ENCODE data around the gene LCE1E.

LCE1E gene

GRCh38 chr1:152741656-152742055 is 44.4 kb upstream of the LCE1E start:
- Histone ChIP-seq H3F3A (ENCODE audit: low read depth) (no peaks in the 10 kb centered on the region), H3K4me3 (ENCODE audit: low read length, poor library complexity, severe bottlenecking) (no peak overlapping the region), H3K9me3 (ENCODE audit: insufficient read depth, low read depth, low read length) (no peaks in the 10 kb centered on the region), H3K27me3 (ENCODE audit: insufficient read depth, low read length, poor library complexity, severe bottlenecking) (no peaks in the 10 kb centered on the region), H3K79me2 (ENCODE audit: insufficient read depth, low read length) (no peaks in the 10 kb centered on the region), H3K4me2 (ENCODE audit: low read depth, low read length, poor library complexity, severe bottlenecking) (no peak overlapping the region), H3K9ac (ENCODE audit: low read depth, low read length, poor library complexity, severe bottlenecking) (no peak overlapping the region), H3K9me2 (replicated peaks; ENCODE audit: low read depth, low read length) (no peaks in the 10 kb centered on the region), H2AFZ (ENCODE audit: low read length) (no peak overlapping the region), H3K4me1 (ENCODE audit: insufficient read depth, low read length, poor library complexity, severe bottlenecking) (no peaks in the 10 kb centered on the region), H3K36me3 (ENCODE audit: insufficient read depth, low read length) (no peaks in the 10 kb centered on the region), H4K20me1 (ENCODE audit: insufficient read depth, low read length, poor library complexity, severe bottlenecking) (no peaks in the 10 kb centered on the region)
- no peak for TF ChIP-seq CTCF (conservative IDR thresholded peaks at IDR 0.05; ENCODE audit: low read length)
- no peak for TF ChIP-seq EZH2phosphoT487 (IDR thresholded peaks at IDR 0.05; ENCODE audit: borderline replicate concordance)

GRCh38 chr1:152743371-152744145 is 42.5 kb upstream of the LCE1E start:
- H3K9me3 ChIP-seq (ENCODE audit: insufficient read depth, low read depth, low read length): no peaks in the 10 kb centered on the region
- no peak overlapping the region for H3K4me3 ChIP-seq (ENCODE audit: low read length, poor library complexity, severe bottlenecking)
- no peaks in the 10 kb centered on the region for H3K9me2 ChIP-seq (replicated peaks; ENCODE audit: low read depth, low read length)
- TF ChIP-seq EZH2phosphoT487 (IDR thresholded peaks at IDR 0.05; ENCODE audit: borderline replicate concordance) (no peak), CTCF (conservative IDR thresholded peaks at IDR 0.05; ENCODE audit: low read length) (no peak)
- H3F3A ChIP-seq (ENCODE audit: low read depth): no peaks in the 10 kb centered on the region
- no peak overlapping the region for H3K9ac ChIP-seq (ENCODE audit: low read depth, low read length, poor library complexity, severe bottlenecking)
- H3K36me3 ChIP-seq (ENCODE audit: insufficient read depth, low read length): no peaks in the 10 kb centered on the region
- H2AFZ ChIP-seq (ENCODE audit: low read length): no peak overlapping the region
- no peaks in the 10 kb centered on the region for H3K27me3 ChIP-seq (ENCODE audit: insufficient read depth, low read length, poor library complexity, severe bottlenecking)
- no peaks in the 10 kb centered on the region for H3K4me1 ChIP-seq (ENCODE audit: insufficient read depth, low read length, poor library complexity, severe bottlenecking)
- no peaks in the 10 kb centered on the region for H3K79me2 ChIP-seq (ENCODE audit: insufficient read depth, low read length)
- no peak overlapping the region for H3K4me2 ChIP-seq (ENCODE audit: low read depth, low read length, poor library complexity, severe bottlenecking)
- no peaks in the 10 kb centered on the region for H4K20me1 ChIP-seq (ENCODE audit: insufficient read depth, low read length, poor library complexity, severe bottlenecking)

- Histone ChIP-seq H3K79me2 (ENCODE audit: insufficient read depth, low read length) (no peaks in the 10 kb centered on the region), H4K20me1 (ENCODE audit: insufficient read depth, low read length, poor library complexity, severe bottlenecking) (no peaks in the 10 kb centered on the region), H3K36me3 (ENCODE audit: insufficient read depth, low read length) (no peaks in the 10 kb centered on the region), H3K9ac (ENCODE audit: low read depth, low read length, poor library complexity, severe bottlenecking) (no peak overlapping the region), H3K9me3 (ENCODE audit: insufficient read depth, low read depth, low read length) (no peaks in the 10 kb centered on the region), H3K4me2 (ENCODE audit: low read depth, low read length, poor library complexity, severe bottlenecking) (no peak overlapping the region), H3K4me1 (ENCODE audit: insufficient read depth, low read length, poor library complexity, severe bottlenecking) (no peaks in the 10 kb centered on the region), H3F3A (ENCODE audit: low read depth) (no peaks in the 10 kb centered on the region), H3K27me3 (ENCODE audit: insufficient read depth, low read length, poor library complexity, severe bottlenecking) (no peaks in the 10 kb centered on the region), H2AFZ (ENCODE audit: low read length) (no peak overlapping the region), H3K9me2 (replicated peaks; ENCODE audit: low read depth, low read length) (no peaks in the 10 kb centered on the region), H3K4me3 (ENCODE audit: low read length, poor library complexity, severe bottlenecking) (no peak overlapping the region)
- TF ChIP-seq CTCF (conservative IDR thresholded peaks at IDR 0.05; ENCODE audit: low read length): peak; percentile 42
- no peak for TF ChIP-seq EZH2phosphoT487 (IDR thresholded peaks at IDR 0.05; ENCODE audit: borderline replicate concordance)
These were observed 40.8 kb upstream of the LCE1E start for GRCh38 chr1:152745289-152745704.

Measured in Loucy (cell line).